Tongue (tissue), 2 donors: ENCODE results near the gene THBS2. TPM values are rescaled to one million over a fixed set of nuclear protein-coding genes. Genes with fewer than 3 reads are reported as not detected.
"Not testable (repeated sequence)": the region's sequence is repeated elsewhere in the genome, so short reads cannot be mapped to it uniquely, and the experiment has no call there.

Source experiments
- DNase-seq: peaks from one replicate; pipeline ENCODE4 v3.0.0-alpha.2; 2015
- total RNA-seq: library from RNA; depleted of rRNA; stranded (reverse); fragments of >200 nt; gene quantifications from one replicate; pipeline ENCODE4 v1.2.3, GENCODE V29; 2014

Gene THBS2
- total RNA-seq, 1 donor from 2014 or later: 89.3 TPM

DNA sequence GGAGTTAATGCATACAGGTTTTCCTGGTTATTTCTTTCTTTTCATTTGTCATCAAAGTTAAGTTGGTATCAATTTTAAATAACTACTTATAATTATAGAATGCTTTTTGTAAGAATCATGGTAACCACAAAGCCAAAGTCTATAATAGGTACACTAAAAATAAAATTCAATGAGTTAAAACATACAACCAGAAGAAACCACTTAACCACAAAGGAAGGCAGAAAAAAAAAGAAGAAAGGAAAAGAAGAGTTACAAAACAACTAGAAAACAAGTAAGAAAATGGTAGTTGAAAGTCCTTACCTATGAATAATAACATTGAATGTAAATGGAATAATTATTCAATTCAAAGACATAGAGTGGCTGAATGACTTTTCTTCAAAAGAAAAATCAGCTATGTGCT is 45.6 kb downstream of the THBS2 start:
- DNase-seq: no peak

DNA sequence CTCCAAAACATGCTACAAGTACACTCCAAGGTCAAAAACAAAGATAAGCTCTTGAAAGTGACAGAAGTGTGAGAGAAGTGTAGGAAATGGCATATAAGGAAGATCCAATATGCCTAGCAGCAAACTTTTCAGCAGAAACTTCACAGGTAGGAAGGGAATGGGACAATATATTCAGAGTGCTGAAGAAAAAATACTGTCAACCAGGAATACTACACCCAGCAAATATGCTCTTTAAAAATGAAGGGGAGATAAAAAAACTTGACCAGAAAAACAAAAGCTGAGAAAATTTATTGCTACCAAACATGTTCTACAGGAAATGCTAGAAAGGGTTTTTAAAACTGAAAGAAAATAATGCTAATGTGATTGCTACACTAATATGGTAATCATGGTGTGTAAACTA is 46.2 kb downstream of the THBS2 start:
- DNase-seq: no peak

DNA sequence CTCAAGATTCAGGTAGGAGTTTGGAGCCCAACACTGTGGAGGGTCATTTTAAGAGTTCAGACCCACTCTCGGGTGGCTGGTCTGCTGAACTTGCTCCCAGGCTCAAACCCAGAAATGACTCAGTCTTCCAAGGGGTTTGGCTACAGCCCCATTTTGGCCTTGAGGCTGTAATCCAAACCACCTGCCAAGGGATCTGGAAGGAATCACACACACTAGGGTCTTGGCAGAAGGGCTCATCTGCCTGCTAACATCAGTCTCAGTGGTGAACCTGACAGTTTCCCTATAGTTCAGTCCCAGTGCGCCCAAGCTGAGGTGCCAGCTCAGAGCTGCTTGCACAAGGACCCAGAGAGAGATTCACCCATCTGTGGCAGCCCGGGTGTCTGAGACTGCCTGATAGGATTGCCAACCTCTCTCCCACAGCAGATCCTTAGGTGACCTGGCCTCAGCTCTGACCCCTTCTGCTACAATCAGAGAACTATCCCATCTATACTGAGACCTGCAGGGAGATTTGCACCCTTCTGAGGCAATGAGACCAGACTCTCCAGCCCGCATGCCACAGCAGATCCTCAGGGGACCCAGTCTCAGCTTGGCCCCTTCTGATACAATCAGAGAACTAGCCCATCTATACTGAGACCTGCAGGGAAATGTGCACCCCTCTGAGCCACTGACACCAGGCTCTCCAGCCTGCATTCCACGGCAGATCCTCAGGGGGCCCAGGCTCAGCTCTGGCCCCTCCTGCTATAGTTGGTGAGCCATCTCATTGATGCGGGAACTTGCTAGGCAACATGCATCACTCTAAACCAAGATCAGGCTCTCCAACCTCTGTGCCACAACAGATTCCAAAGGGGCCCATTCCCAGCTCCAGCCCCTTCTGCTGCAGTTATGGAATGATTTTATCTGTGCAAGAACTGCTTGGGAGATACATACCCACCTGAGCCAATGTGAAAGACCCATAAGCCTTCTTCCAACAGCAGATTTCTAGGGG is 48.2 kb downstream of the THBS2 start:
- peak; percentile 68 for DNase-seq

DNA sequence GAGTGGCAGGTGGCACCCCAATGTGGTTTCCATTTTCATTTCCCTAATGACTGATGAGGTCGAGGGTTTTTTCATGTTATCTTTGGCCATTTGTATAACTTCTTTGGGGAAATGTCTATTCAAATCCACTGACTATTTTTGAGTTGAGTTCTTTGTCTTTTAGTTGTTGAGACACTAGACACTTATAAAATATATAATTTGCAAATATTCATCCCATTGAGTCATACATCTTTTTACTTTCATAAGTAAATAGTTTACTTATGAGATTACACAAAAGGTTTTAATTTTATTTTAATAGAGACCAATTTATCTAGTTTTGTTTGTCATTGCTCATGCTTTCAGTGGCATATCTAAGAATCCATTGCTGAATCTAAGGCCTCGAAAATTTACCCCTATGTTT is 49.5 kb downstream of the THBS2 start:
- no peak for DNase-seq

DNA sequence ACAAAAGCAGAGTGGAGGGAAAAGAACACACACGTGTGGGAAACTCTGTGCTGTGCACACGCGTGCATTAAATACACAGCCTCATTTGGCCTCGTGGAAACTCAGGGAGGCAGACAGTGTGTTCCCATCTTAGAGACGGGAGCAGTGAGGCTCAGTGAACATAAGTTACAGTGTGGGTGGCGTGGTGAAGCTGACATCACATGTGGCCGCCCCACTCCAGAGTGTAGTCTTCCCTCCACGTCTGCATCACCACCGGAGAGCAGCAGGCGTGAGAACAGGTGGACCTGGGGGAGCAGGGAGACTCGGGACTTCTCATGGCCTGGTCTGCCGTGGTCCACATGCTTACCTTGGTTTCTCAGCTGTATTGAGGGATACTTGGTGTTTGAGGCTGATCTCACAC is 51.7 kb downstream of the THBS2 start:
- no peak for DNase-seq

DNA sequence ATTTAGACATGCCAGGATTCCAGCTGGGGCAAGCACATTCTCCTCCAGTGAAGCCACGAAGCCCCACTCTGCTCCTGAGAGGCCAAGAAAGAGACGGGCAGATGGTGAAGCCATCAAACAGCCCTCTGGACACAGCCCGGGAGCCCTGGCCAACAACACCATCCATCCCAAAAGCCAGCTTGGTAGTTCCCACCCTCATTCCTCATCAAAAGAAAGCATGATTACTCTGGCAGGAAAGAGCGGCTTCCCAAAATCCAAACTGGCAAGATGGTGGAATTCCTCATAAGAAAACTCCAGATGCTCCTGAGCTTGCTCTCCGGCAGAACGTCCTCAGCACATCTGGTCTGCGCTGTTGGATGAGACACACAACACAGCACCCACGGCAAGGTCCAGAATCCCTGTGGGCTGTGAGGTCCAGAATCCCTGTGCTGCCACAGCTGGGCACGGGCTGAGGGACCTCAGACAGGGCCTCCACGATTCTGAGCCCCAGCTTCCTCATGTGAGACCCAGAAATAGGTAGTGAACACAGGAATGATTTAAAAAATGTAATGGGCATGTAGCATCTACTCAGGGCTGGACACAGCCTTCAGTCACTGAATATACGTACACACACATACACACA is 52.6 kb downstream of the THBS2 start:
- no peak for DNase-seq

DNA sequence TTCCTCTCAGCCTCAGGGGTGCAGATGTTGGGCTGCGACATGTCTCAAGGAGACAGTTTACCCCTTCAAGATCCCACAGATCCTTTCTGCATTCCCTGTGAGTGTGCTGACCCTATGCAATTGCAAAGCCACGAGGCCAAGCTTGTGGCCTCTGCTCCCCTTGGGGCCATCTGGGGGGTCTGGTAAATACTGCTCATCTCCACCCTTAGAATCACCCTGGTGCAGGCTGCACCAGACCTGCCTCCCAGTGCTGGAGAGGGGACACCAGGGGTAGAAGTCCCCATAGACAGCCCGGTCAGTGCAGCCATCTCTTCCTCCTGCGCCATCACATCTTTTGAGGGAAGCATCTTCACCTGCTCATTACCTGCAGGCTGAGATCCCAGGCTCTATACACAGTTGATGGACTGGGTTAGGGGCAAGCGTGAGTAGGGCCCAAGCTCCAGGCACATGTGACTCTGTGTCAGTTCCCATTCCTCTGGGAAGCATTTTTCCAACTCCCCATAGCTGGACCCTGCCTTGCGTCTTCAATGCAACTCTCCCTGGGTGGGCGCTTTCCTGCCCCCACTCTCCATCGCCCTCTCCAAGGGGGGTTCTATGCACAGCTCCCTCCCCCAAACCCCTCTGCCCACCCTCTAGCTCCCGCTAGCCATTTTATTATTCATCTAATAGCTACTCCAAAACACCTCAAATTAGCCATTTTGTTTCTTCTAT is 53.9 kb downstream of the THBS2 start:
- DNase-seq: no peak

DNA sequence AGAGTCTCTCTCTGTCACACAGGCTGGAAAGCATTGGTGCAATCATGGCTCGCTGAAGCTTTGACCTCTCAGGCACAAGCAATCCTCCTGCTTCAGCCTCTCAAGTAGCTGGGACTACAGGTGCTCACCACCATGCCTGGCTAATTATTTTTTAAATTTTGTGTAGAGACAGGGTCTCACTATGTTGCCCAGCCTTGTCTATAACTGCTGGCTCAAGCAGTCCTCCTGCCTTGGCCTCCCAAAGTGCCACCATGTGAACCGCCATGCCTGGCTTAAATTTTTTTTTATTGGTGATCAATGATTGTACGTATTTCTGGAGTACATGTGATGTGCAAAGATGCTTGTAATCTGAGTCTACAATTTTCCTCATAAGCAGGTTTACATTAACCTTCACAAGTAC is 54.8 kb downstream of the THBS2 start:
- DNase-seq: no peak

DNA sequence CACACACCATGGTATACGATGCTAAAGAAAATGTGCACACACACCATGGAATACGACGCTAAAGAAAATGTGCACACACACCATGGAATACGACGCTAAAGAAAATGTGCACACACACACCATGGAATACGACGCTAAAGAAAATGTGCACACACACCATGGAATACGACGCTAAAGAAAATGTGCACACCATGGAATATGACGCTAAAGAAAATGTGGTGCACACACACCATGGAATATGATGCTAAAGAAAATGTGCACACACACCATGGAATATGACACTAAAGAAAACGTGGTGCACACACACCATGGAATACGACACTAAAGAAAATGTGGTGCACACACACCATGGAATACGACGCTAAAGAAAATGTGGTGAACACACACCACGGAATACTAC is 55.7 kb downstream of the THBS2 start:
- DNase-seq: not testable (repeated sequence)

DNA sequence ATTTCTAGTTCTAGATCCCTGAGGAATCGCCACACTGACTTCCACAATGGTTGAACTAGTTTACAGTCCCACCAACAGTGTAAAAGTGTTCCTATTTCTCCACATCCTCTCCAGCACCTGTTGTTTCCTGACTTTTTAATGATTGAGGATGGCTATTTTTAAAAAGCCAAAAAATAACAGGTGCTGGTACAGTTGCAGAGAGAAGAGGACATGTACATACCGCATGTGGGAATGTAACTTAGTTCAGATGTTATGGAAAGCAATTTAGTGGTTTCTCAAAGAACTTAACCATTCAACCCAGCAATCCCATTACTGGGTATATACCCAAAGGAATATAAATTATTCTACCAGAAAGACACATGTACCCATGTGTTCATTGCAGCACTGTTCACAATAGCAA is 57.4 kb downstream of the THBS2 start:
- DNase-seq: not testable (repeated sequence)

DNA sequence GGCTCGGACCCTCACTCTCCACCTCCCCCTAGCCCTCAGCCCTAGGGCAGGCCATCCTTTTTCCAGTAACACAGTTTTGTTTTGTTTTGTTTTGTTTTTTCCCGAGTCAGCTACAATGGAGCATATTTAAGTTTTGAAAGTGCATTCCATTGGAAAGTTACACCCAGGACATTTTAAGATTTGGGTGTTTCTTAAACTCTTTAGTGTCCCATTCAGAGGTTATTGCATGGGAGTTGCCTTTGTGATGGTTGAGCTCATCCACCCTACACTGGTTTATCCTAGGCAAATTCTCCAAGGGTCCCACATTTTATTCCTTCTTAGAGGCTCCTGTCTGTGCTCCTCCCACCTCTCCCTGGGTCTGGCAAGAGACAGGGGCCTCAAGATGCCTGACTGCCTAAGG is 58.9 kb downstream of the THBS2 start:
- DNase-seq: no peak

DNA sequence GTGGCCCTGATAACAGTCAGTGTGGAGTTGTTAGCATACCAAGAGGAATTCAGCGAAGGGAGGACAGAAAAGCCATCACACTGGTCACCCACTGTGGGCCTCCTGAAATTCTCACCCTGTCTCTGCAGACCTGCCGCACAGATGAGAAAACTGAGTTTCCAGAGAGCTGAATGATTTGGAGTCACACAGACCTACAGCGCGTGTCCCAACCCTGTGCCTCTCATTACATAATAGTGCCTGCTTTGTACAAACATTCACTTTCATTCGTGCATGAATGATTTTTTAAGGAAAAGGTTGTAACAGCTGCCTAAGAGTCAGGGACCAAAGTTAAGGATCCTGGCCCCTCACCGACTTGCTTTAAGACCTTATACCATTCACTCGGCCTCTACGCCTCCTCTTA is 62.7 kb downstream of the THBS2 start:
- DNase-seq: no peak

DNA sequence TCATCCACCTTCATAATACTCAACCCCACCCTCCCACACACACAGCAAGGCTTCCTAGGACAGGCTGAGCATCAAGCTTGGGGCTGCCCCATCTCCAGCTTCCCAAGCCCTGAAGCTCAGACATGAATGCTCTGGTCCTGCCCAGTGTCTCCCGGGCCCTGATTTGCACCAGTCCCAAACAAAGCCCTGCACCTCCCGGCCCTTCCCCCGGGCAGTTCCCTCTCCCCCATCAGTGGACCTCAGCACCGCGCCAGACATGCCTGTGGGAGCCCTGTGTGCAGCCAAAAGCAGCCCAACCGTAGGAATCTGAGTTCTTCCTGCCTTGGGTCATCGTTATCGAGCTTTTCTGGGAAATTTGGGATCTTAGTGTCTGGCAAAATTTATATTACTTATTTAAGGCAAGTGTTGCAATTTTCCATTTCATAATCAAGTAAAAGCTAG is 63.5 kb downstream of the THBS2 start:
- DNase-seq: peak; percentile 60

DNA sequence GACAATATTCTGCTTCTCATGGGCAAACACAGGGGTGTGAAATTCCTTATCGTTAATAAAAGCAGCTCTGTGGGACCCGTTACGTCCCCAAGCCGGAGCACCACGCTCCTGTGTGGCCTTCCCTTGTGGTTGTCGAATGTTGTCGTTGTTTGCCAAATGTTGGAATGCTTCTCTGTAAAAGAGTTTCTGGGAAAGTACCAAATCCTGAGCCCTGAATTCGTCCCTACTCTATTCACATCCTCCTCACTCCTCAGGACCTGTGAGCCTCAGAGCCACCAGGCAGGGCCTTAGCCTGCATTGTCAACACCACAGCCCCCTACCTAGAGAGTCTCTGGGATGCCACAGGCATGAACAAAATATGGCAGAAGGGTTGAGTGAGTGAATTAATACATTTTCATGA is 64.0 kb downstream of the THBS2 start:
- DNase-seq: no peak

DNA sequence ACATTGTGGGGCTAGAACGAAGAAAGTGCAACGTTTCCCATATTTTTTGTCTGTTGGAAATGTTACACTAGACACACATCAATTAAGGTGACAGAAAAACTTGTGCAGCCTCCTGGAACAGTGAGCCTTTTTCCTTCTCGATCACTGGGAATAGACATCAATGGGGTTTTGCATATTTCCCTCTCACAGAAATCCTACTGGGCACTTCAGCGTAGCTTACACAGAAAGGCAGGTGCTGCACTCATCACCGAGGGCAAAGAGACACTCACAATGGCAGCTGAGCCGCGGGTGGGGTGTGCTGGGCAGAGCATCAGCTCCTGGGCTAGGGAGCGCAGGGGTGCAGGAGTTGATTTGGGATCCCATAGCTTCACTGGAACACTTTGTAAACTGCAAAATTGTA is 64.5 kb downstream of the THBS2 start:
- DNase-seq: peak; percentile 77

DNA sequence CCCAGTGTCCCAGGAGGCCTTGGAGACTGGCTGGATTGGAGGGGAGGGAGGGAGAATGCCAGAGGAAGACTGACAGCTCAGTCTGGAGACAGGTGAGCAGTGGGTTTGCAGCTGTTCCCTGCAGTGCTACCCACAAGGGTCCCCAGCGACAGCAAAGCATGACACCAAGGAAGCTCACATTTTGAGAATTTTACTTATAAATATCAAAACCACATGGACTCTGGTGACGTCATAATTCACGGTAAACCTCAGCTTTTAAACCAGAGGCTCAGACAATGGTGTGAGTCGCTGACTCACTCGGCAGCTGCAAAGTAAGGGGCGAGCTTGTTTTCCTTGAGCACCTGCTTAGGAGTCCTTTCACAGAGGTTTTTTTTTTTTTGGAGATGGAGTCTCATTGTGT is 65.2 kb downstream of the THBS2 start:
- peak; percentile 84 for DNase-seq

DNA sequence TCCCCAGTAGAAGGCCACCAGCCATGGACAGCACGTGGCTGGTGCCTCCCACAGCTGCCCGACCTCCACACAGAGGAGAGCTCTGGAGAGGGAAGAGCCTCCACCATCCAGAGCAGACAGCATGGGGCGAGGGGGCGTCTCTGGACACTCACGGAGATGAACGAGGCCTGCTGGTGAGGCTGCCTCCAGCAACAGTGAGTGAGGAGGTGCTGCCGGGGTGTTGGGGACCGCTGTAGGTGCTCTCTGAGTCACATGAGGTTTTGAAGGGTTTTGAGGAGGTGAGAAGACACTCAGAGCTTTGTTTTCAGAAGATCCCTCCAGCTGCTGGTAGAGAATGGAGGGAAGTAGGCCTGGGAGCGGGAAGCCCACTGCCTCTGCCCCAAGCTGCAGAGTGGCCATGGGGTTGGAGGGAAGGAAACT is 65.6 kb downstream of the THBS2 start:
- DNase-seq: no peak

DNA sequence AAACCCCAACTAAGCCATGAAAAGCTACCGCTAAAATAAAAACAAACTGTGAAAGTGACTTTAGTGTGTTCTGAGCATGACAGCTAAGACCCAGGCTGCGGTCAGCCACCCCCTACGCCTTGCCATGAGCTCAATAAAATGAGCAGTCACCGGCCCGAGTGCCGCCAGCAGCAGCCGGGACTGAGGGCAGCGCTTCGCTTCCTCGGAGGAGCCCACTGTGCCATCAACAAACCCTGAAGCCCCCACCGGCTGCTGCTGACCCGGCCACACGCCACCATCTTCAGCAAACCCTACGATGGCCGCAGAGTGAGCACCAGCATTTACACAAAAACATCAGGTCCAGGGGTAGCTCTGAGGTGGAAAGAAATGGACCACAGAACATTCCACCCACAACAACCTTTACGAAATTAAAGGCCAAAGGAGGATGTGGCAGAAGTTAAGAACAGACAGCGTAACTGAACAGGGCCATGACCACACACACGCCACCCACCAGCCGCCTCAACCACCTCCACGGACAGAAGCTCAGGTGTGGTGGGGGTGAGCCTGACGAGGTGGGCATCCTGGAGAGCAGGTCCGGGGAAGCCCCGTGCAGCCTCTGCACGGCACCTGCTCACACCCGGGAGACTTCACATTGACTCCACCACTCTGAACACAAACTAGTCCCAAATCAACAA is 67.0 kb downstream of the THBS2 start:
- no peak for DNase-seq

DNA sequence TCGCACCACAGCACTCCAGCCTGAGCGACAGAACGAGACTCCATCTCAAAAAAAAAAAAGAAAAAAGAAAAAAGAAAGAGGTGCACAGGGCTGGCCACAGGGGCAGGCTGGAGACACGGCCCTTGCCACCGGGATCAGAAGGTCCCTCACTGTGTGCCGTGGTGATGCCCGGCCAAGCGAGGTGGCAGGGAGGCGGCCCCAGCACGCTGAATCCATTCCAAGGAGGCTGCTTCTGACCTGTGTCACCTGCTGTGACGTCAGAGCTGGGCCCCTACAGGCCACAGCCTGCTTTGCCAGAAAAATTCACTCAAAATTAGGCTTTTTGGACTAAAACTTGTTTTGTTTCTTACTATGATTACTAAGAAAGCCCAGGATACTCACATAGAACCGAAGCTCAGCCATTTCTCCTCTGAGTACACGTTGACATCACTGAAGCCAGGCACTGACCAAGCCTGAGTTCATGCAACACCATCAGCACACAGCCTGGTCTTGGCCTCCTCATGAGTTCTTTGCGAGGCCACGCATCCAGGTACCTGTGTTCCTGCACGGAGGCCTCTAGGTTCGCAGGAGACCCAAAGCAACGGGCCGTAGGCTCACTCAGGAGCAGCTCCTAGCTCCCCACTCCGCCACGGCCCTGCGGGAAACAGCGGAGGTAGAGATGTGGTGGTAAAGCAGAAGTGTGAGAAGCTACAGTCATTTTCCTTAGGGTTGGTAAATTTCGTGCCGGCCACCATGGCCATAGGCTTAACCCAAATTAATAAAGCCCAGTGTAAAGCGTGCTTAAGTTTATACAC is 67.8 kb downstream of the THBS2 start:
- DNase-seq: no peak

DNA sequence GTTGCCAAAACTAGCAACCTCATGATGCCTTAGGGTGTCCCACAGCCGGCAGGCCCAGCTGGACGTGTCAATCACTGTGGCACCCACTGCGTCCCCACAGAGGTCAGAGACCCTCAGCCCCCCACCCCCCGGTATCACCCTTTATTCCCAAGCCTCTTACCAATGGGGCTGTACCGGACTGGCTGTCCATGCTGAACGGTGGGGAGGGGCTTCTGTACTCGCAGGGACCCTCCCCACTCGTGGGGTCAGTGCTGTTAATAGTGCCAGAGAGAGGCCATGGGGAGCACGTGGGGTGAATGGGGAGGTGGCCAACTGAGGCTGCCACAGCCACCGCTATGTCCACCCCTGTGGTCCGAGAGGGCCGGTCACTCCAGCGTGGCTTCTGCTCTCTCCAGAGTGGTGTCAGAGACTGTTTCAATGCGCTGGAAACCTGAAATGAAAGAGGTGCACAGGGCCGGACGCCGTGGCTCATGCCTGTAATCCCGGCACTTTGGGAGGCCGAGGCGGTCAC is 68.6 kb downstream of the THBS2 start:
- DNase-seq: no peak

DNA sequence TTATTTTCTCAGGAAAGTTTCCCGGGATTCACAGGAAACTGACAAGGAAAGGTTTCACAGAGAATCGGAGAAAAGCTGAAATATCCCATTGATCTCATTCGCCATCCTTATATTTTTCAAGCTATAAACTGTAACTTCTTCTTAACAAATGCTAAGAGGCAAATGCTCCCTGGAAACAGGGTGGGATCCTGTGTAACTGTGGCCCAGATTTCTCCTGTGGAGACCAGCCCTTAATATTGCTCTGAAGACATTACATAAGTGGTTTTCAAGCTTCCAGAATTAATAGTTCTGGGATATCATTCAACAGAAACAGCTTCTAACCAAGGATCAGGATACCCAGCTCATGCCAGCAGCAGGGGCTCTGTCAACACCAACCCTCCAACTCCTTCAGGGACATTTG is 69.2 kb downstream of the THBS2 start:
- DNase-seq: no peak
